ENCODE data around the gene GLI1.
"Not testable (repeated sequence)": the region's sequence is repeated elsewhere in the genome, so short reads cannot be mapped to it uniquely, and the experiment has no call there.

Gene GLI1

GRCh38 chr12:57498132-57498502 lies 38.5 kb downstream of the GLI1 start:
- no peaks in the 10 kb centered on the region for H3K4me1 Mint-ChIP-seq (ENCODE audit: low read depth)
- H3K36me3 Mint-ChIP-seq (ENCODE audit: low read depth): peaks cover 61% of the 10 kb centered on the region
- H3K27ac Mint-ChIP-seq: no peak overlapping the region

GRCh38 chr12:57498571-57498970 lies 39.0 kb downstream of the GLI1 start:
- Mint-ChIP-seq H3K4me3 (no peak overlapping the region), H3K27me3 (ENCODE audit: low read depth) (no peaks in the 10 kb centered on the region), H3K27ac (no peak overlapping the region), H3K9me3 (peaks cover 3% of the 10 kb centered on the region), H3K4me1 (ENCODE audit: low read depth) (no peaks in the 10 kb centered on the region), H3K36me3 (ENCODE audit: low read depth) (peaks cover 64% of the 10 kb centered on the region)
- DNase-seq (ENCODE audit: low spot score): no peak

More at GRCh38 chr12:57498132-57498502, 38.5 kb downstream of the GLI1 start:
- Mint-ChIP-seq H3K9me3 (peaks cover 3% of the 10 kb centered on the region), H3K27me3 (ENCODE audit: low read depth) (no peaks in the 10 kb centered on the region), H3K4me3 (no peak overlapping the region)
- no peak for DNase-seq (ENCODE audit: low spot score)

- no peaks in the 10 kb centered on the region for H3K27me3 Mint-ChIP-seq (ENCODE audit: low read depth)
- DNase-seq (ENCODE audit: low spot score): no peak
- H3K4me3 Mint-ChIP-seq: no peak overlapping the region
- peaks cover 72% of the 10 kb centered on the region for H3K36me3 Mint-ChIP-seq (ENCODE audit: low read depth)
- H3K4me1 Mint-ChIP-seq (ENCODE audit: low read depth): no peaks in the 10 kb centered on the region
- peaks cover 3% of the 10 kb centered on the region for H3K9me3 Mint-ChIP-seq
- no peak overlapping the region for H3K27ac Mint-ChIP-seq
Observed at GRCh38 chr12:57500213-57500612, 40.6 kb downstream of the GLI1 start.

GRCh38 chr12:57502311-57502969 lies 42.9 kb downstream of the GLI1 start:
- peaks cover 67% of the 10 kb centered on the region for H3K36me3 Mint-ChIP-seq (ENCODE audit: low read depth)
- H3K27me3 Mint-ChIP-seq (ENCODE audit: low read depth); H3K4me1 Mint-ChIP-seq (ENCODE audit: low read depth); H3K4me3 Mint-ChIP-seq; H3K27ac Mint-ChIP-seq; H3K9me3 Mint-ChIP-seq; DNase-seq (ENCODE audit: low spot score): not testable (repeated sequence)

- not testable (repeated sequence) for H3K4me1 Mint-ChIP-seq (ENCODE audit: low read depth); H3K9me3 Mint-ChIP-seq; H3K27ac Mint-ChIP-seq; DNase-seq (ENCODE audit: low spot score); H3K4me3 Mint-ChIP-seq; H3K27me3 Mint-ChIP-seq (ENCODE audit: low read depth)
- peaks cover 42% of the 10 kb centered on the region for H3K36me3 Mint-ChIP-seq (ENCODE audit: low read depth)
Observed at GRCh38 chr12:57506541-57506940, 47.0 kb downstream of the GLI1 start.

- H3K9me3 Mint-ChIP-seq; H3K4me1 Mint-ChIP-seq (ENCODE audit: low read depth); H3K4me3 Mint-ChIP-seq; H3K27me3 Mint-ChIP-seq (ENCODE audit: low read depth); DNase-seq (ENCODE audit: low spot score); H3K27ac Mint-ChIP-seq: not testable (repeated sequence)
- H3K36me3 Mint-ChIP-seq (ENCODE audit: low read depth): peaks cover 47% of the 10 kb centered on the region
Observed at GRCh38 chr12:57507796-57508195, 48.2 kb downstream of the GLI1 start.

- Mint-ChIP-seq H3K4me1 (ENCODE audit: low read depth) (no peaks in the 10 kb centered on the region), H3K27ac (no peak overlapping the region), H3K27me3 (ENCODE audit: low read depth) (no peaks in the 10 kb centered on the region), H3K9me3 (no peaks in the 10 kb centered on the region), H3K36me3 (ENCODE audit: low read depth) (peaks cover 46% of the 10 kb centered on the region), H3K4me3 (no peak overlapping the region)
- DNase-seq (ENCODE audit: low spot score): no peak
Observed at GRCh38 chr12:57511161-57511560, 51.6 kb downstream of the GLI1 start.

GRCh38 chr12:57511588-57512325 lies 52.2 kb downstream of the GLI1 start:
- no peak for DNase-seq (ENCODE audit: low spot score)
- Mint-ChIP-seq H3K27ac (no peak overlapping the region), H3K36me3 (ENCODE audit: low read depth) (peaks cover 50% of the 10 kb centered on the region), H3K4me1 (ENCODE audit: low read depth) (no peaks in the 10 kb centered on the region), H3K27me3 (ENCODE audit: low read depth) (no peaks in the 10 kb centered on the region), H3K9me3 (no peaks in the 10 kb centered on the region), H3K4me3 (no peak overlapping the region)

GRCh38 chr12:57512665-57513064 lies 53.1 kb downstream of the GLI1 start:
- Mint-ChIP-seq H3K4me1 (ENCODE audit: low read depth) (peaks cover 3% of the 10 kb centered on the region), H3K4me3 (no peak overlapping the region), H3K36me3 (ENCODE audit: low read depth) (peaks cover 59% of the 10 kb centered on the region), H3K27ac (no peak overlapping the region), H3K9me3 (no peaks in the 10 kb centered on the region), H3K27me3 (ENCODE audit: low read depth) (no peaks in the 10 kb centered on the region)
- no peak for DNase-seq (ENCODE audit: low spot score)

GRCh38 chr12:57513266-57513665 lies 53.7 kb downstream of the GLI1 start:
- DNase-seq (ENCODE audit: low spot score): no peak
- H3K27me3 Mint-ChIP-seq (ENCODE audit: low read depth): no peaks in the 10 kb centered on the region
- no peak overlapping the region for H3K27ac Mint-ChIP-seq
- H3K9me3 Mint-ChIP-seq: no peaks in the 10 kb centered on the region
- H3K4me3 Mint-ChIP-seq: no peak overlapping the region
- H3K4me1 Mint-ChIP-seq (ENCODE audit: low read depth): peaks cover 7% of the 10 kb centered on the region
- peaks cover 65% of the 10 kb centered on the region for H3K36me3 Mint-ChIP-seq (ENCODE audit: low read depth)

- peaks cover 66% of the 10 kb centered on the region for H3K36me3 Mint-ChIP-seq (ENCODE audit: low read depth)
- DNase-seq (ENCODE audit: low spot score); H3K27ac Mint-ChIP-seq; H3K9me3 Mint-ChIP-seq; H3K4me3 Mint-ChIP-seq; H3K27me3 Mint-ChIP-seq (ENCODE audit: low read depth): not testable (repeated sequence)
- H3K4me1 Mint-ChIP-seq (ENCODE audit: low read depth): peaks cover 10% of the 10 kb centered on the region
Observed at GRCh38 chr12:57513677-57514076, 54.1 kb downstream of the GLI1 start.

GRCh38 chr12:57514246-57514645 lies 54.7 kb downstream of the GLI1 start:
- Mint-ChIP-seq H3K4me1 (ENCODE audit: low read depth) (peaks cover 15% of the 10 kb centered on the region), H3K36me3 (ENCODE audit: low read depth) (peaks cover 70% of the 10 kb centered on the region)
- H3K9me3 Mint-ChIP-seq; H3K27me3 Mint-ChIP-seq (ENCODE audit: low read depth); H3K4me3 Mint-ChIP-seq; DNase-seq (ENCODE audit: low spot score); H3K27ac Mint-ChIP-seq: not testable (repeated sequence)

- Mint-ChIP-seq H3K9me3 (no peaks in the 10 kb centered on the region), H3K4me3 (no peak overlapping the region), H3K36me3 (ENCODE audit: low read depth) (peaks cover 71% of the 10 kb centered on the region), H3K27me3 (ENCODE audit: low read depth) (no peaks in the 10 kb centered on the region), H3K4me1 (ENCODE audit: low read depth) (peaks cover 16% of the 10 kb centered on the region), H3K27ac (no peak overlapping the region)
- DNase-seq (ENCODE audit: low spot score): no peak
Observed at GRCh38 chr12:57514720-57515407, 55.3 kb downstream of the GLI1 start.

- Mint-ChIP-seq H3K4me1 (ENCODE audit: low read depth) (peaks cover 16% of the 10 kb centered on the region), H3K27ac (no peak overlapping the region), H3K4me3 (no peak overlapping the region), H3K36me3 (ENCODE audit: low read depth) (peaks cover 77% of the 10 kb centered on the region), H3K27me3 (ENCODE audit: low read depth) (peaks cover 1% of the 10 kb centered on the region), H3K9me3 (no peaks in the 10 kb centered on the region)
- DNase-seq (ENCODE audit: low spot score): no peak
Observed at GRCh38 chr12:57515408-57515933, 55.9 kb downstream of the GLI1 start.
